Measurements from ENCODE around the gene ROGDI.

- TF ChIP-seq CTCF (IDR thresholded peaks at IDR 0.05) (no peak), POLR2A (IDR thresholded peaks at IDR 0.05) (no peak)
Measured at GRCh38 chr16:4769306-4769638, 33.2 kb downstream of the ROGDI start.
